ENCODE measurements around the gene GPR137B.

DNA sequence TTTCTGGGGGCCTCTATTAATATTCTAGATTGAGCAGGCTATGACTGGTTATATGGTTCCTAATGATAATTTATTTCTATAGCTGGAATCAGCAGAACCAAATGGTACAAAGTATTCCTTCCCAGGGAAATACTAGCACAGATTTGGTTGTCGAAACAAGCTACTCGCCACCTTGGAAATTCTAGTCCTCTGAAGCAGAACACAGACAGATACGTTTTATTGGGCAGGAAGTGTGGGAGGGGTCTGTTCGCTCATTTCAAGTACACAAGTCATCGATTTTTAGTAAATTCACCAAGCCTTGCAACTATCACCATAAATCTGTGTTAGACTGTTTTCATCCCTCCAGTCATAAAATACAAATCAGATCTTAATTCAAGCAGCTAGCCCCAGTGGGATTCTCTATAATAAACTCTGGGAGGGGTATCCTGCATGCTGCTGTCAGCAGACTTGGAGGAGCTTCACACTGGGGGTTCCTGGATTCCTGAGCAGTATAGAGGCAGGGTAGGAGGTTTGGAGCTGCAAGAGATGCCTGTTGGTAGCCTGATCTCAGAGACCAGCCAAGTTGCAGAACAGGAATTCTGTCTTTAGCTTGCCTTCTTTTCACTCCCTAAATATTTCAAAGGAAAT lies 9.8 kb upstream of the GPR137B start:
- no peak for TF ChIP-seq TEAD4 (IDR thresholded peaks at IDR 0.05; ENCODE audit: low read depth, low read length)
- TF ChIP-seq, protein P1, sequence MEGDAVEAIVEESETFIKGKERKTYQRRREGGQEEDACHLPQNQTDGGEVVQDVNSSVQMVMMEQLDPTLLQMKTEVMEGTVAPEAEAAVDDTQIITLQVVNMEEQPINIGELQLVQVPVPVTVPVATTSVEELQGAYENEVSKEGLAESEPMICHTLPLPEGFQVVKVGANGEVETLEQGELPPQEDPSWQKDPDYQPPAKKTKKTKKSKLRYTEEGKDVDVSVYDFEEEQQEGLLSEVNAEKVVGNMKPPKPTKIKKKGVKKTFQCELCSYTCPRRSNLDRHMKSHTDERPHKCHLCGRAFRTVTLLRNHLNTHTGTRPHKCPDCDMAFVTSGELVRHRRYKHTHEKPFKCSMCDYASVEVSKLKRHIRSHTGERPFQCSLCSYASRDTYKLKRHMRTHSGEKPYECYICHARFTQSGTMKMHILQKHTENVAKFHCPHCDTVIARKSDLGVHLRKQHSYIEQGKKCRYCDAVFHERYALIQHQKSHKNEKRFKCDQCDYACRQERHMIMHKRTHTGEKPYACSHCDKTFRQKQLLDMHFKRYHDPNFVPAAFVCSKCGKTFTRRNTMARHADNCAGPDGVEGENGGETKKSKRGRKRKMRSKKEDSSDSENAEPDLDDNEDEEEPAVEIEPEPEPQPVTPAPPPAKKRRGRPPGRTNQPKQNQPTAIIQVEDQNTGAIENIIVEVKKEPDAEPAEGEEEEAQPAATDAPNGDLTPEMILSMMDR (IDR thresholded peaks at IDR 0.05; ENCODE audit: control extremely low read depth in 1 of 3, insufficient read depth in 1 of 3, low read depth in 1 of 3, low read length in 3 of 3), result no peak
- TF ChIP-seq POLR2A (IDR thresholded peaks at IDR 0.05; ENCODE audit: control extremely low read depth in 1 of 2, low read depth in 2 of 2, low read length in 2 of 2), result no peak
- no peak for TF ChIP-seq HDAC6 (IDR thresholded peaks at IDR 0.05; ENCODE audit: low read depth, low read length)
- no peak for TF ChIP-seq SP1 (IDR thresholded peaks at IDR 0.05; ENCODE audit: low read depth, low read length)
- no peak for TF ChIP-seq GTF2F1 (IDR thresholded peaks at IDR 0.05; ENCODE audit: borderline replicate concordance, low read depth, low read length)
- TF ChIP-seq EZH2 (IDR thresholded peaks at IDR 0.05; ENCODE audit: low read depth, low read length, severe bottlenecking), result no peak
- TF ChIP-seq CEBPB (IDR thresholded peaks at IDR 0.05; ENCODE audit: low read depth, low read length), result no peak
- TF ChIP-seq SP2 (IDR thresholded peaks at IDR 0.05; ENCODE audit: low read length), result no peak
- TF ChIP-seq ZNF274 (IDR thresholded peaks at IDR 0.05; ENCODE audit: borderline replicate concordance, extremely low read depth, low read length), result no peak
